Middle frontal gyrus (tissue), 1 donor: Measurements from ENCODE around the gene CNBP.
"Not testable (repeated sequence)": the region's sequence is repeated elsewhere in the genome, so short reads cannot be mapped to it uniquely, and the experiment has no call there.

ENCODE experiments used
- DNase-seq: peaks from one replicate; pipeline ENCODE4 v3.0.0-alpha.2; 2015; ENCODE audit warnings: low spot score; ENCODE audit errors: extremely low spot score

Gene CNBP

GRCh38 chr3:129185783-129186182 is 2.1 kb upstream of the CNBP start:
- no peak for DNase-seq

DNA sequence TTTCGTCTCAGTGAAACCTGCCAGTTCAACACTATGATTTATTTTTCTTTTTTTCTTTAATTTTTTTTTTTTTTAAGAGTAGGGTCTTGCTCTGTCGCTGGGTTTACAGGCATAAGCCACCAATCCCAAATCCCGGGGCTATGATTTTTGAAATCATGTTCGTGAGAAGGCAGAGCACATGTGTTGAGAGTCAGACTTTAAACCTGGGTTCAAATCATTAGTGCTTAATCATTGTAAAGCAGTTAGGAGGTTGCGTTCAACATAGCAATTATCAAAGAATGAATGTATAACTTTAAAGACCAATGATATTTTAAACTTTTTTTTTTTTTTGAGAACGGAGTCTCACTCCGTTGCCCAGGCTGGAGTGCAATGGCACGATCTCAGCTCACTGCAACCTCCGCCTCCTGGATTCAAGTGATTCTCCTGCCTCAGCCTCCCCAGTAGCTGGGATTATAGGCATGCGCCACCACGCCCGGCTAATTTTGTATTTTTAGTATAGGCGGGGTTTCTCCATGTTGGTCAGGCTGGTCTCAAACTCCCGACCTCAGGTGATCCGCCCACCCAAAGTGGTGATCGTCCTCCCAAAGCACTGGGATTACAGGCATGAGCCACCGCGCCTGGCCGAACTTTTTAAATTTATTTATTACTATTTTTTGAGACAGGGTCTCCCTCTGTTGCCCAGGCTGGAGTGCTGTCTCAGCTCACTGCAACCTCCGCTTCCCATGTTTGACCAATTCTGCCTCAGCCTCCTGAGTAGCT is 1.3 kb upstream of the CNBP start:
- not testable (repeated sequence) for DNase-seq

DNA sequence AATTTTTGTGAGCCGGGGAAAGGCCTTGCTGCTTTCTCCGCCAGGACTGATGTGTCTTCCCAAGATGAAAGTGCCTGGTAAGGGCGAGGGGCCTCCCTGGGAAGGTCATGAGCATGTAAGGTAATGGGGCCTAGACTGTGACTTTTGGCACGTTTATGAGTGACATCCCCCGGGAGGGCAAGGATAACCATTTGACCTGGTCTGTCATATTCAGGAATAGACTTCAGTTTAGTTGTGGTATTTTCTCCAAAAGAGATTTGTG is 631 bp upstream of the CNBP start:
- no peak for DNase-seq

GRCh38 chr3:129182390-129183185 is 1.1 kb downstream of the CNBP start:
- DNase-seq, result no peak

GRCh38 chr3:129181819-129182218 is 1.9 kb downstream of the CNBP start:
- no peak for DNase-seq

DNA sequence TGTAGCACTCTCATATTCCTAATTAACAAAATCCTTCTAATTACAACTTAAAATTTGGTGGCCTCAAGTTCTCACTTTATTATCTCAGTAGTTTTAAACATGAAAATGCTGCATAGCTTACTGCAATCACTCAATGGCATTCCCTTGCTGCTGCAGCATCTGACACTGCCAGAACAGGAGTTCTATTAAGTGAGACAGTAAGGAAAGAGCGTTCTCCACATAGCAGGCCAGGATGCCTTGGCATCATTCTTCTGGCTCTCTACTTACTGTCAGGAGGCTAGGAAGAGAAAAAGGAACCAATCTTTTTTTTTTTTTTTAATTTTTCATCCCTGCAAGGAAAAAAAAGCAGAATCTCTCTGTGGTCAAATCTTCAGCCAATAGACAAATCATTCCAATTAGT is 3.2 kb downstream of the CNBP start:
- no peak for DNase-seq

DNA sequence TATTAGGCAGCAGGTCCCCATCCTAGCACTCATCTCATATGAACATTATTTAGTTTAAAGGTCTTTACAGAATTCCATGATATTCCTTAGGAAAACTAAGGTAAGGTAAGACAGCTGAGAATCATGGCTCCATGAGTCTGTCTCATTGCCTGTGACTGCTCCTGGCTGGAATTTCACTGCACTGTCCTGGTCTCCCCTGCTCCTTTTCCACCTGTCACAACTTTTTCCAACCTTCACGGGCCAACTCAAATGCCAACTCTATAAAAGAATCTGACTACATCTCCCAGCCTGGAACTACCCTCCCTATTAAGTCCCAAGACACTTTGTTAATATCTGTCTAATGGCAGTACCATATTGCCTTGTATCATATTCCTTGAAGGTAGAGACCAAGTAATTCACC is 7.6 kb downstream of the CNBP start:
- no peak for DNase-seq

DNA sequence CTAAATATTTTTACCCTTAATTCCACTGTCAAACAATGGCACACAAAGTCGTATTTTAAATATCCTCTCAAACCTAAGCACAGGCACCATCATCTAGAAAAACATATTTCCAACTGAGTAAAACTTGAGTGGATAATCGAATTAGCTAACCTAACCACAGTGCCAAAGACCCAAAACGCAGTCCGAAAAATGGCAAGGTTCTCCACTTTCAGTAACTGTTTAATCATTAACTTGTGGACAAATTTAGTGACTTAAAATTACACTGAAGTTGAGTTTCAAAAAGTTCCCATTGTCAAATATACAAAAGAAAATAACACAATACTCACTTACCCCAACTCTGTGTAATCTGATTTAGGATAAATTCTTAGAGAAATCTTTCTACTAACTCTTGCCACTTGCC is 10.0 kb downstream of the CNBP start:
- DNase-seq, result no peak

DNA sequence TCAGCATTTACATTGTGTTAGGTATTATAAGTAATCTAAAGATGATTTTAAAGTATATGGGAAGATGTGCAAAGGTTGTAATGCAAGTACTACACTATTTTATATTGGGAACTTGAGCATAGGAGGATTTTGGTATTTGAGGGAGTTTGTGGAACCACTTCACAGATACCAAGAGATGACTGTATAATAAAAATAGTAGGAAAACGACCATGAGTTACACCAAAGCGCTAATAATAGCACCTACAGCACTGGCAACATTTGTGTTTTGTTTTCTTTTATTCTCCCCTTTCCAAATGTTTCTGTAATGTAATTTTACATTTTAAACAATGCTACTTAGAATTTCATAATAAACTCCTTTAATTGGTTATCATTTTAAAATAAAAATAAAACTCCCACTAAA is 10.5 kb downstream of the CNBP start:
- DNase-seq, result no peak

GRCh38 chr3:129166579-129167332 is 16.9 kb downstream of the CNBP start:
- no peak for DNase-seq

GRCh38 chr3:129165594-129165993 is 18.1 kb downstream of the CNBP start:
- not testable (repeated sequence) for DNase-seq

DNA sequence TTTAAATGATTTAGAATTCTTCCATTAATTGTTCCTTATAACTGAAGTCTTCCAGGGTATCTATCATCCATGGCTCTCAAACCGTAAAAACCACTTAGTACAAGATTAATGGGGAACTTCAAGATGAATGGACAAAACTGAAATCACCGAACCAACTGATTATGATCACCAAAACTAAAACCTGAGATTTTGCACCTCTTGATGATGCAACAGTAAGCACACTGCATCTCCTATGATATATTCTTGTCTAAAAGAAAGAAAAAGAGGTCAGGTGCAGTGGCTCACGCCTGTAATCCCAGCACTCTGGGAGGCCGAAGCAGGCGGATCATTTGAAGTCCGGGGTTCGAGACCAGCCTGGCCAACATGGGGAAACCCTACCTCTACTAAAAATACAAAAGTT is 19.2 kb downstream of the CNBP start:
- DNase-seq, result no peak

GRCh38 chr3:129162729-129163579 is 20.7 kb downstream of the CNBP start:
- DNase-seq, result no peak

DNA sequence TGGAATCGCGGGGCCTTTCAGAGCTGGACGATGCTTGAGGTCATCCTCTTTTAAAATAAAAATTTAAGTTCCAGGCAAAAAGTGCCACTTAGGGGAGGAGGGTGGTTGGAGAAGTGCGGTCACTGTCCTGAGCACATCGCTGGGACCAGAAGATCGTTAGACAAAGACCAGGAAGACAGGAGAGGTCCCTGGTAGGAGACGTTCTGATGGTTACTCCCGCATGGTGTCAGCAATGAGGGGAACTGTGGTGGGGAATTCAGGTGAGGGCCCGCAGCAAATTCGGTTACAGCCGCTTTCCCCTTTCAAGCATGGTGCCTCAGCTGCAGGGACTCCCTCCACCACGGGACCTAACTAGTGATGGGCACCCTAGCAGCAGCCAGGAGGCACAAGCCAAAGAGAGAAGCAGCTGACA is 21.8 kb downstream of the CNBP start:
- no peak for DNase-seq

DNA sequence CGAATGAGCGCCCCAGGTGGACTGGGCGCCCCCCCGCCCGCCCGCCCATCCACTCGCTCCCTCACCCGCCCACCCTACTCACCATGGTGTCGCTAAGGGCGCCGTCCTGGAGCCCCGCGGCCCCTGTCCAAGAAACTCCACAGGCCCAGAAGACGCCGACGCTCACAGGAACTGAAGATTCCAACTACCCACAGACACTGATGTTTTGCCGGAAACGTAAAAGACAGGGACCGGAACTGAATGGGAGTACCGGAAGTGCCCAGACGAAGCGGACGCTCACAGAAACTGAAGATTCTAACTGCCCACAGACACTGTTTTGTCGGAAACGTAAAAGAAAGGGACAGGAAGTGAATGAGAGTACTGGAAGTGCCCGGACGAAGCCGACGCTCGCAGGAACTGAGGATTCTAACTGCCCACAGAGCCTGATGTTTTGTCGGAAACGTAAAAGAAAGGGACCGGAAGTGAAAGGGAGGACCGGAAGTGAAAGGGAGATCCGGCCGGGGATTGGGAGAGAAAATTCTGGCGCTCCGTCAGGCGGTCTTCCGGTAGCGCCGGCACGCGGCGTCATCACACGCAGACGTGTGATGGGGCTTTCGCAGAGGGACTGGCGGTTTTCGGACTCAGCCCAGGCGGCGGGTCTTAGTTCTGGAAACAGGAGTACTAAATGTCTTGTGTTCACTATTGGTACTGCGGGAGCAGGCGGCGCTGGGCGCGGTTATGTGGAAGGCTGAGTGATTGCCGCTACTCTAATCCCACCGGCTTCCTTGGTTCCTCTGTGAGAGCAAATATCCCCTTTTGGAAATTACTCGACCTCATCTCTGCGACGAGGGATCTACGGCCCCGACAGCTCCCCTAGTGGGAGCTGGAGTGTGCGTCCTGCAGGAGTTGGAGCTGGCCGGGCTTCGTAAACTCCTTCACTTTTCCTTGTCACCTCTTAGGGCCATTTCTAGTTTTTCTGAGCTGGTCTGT is 22.5 kb downstream of the CNBP start, which contains the start of gene ISY1:
Gene ISY1, minus strand, starts transcription at position 173 of the 969 bp plus-strand sequence. Its CDS starts 88 bp downstream, at position 85.
- peak; percentile 91 for DNase-seq

GRCh38 chr3:129144786-129145185 is 38.9 kb downstream of the CNBP start:
- DNase-seq, result no peak

- not testable (repeated sequence) for DNase-seq
Observed at GRCh38 chr3:129141011-129141410, 42.7 kb downstream of the CNBP start.

- DNase-seq, result no peak
Observed at GRCh38 chr3:129139911-129140310, 43.8 kb downstream of the CNBP start.

- not testable (repeated sequence) for DNase-seq
Observed at GRCh38 chr3:129136275-129136674, 47.4 kb downstream of the CNBP start.
